ENCODE results near the gene INTS7. TPM values are rescaled to one million over a fixed set of nuclear protein-coding genes. Genes with fewer than 3 reads are reported as not detected.
"Not testable (repeated sequence)": the region's sequence is repeated elsewhere in the genome, so short reads cannot be mapped to it uniquely, and the experiment has no call there.

INTS7 gene
- total and polyA plus RNA-seq, 7 donors: 4.4 to 13.2 (median 6.5) TPM

DNA sequence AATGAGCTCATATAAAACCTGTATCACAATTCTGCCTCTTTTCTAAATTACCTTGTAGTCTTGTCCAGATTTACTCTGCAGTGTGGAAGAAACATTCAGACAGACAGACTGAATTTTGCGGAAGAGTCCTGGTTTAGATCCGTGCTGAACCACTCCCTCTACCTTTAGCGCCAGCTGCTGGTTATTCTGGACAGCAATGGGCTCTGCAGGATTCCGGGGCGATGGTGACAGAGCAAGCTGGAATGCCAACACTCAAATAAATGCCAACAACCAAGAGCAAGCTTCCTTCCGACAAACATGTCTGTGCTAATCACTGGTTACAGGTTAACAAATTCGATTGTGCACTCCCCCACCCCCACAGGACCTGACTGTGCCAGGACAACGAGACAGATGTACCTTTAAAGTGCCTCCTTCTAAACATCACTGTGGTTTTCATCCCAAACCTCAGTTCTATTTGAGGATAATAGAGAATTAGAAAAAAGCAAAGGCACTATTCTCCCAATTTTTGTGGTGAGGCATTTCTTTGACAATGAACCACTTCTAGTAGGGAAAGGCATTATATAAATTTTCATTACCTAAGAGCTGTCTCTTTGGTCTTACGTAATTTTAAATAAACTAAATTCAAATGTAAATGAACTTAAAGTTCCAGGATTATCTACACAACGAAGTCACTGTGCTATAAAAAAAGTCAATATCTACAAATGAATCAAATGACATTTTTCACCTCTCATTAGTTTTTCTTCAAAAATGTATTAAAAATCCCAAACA, 90.4 kb downstream of the INTS7 start:
- Histone ChIP-seq H3K27me3 (no peaks in the 10 kb centered on the region), H3K27ac (no peak overlapping the region), H3K4me3 (no peak overlapping the region), H3K9me3 (no peaks in the 10 kb centered on the region), H3K36me3 (peaks cover 0 to 7% (median 0%) of the 10 kb centered on the region in 4 donors), H3K4me1 (no peaks in the 10 kb centered on the region)
- intact Hi-C loops (cut with DNase I): loop anchor here (10.0 kb wide), 1 partner anchor 260 kb away; no protein-coding TSS in a partner anchor
- 25 to 72% methylated on average over 10 of the region's 10 CpGs for WGBS, 2 donors
- DNase-seq: no peak
- TF ChIP-seq POLR2A (IDR thresholded peaks at IDR 0.05) (no peak), POLR2AphosphoS5 (IDR thresholded peaks at IDR 0.05) (no peak), EP300 (IDR thresholded peaks at IDR 0.05) (no peak)
- TF ChIP-seq, protein P1, sequence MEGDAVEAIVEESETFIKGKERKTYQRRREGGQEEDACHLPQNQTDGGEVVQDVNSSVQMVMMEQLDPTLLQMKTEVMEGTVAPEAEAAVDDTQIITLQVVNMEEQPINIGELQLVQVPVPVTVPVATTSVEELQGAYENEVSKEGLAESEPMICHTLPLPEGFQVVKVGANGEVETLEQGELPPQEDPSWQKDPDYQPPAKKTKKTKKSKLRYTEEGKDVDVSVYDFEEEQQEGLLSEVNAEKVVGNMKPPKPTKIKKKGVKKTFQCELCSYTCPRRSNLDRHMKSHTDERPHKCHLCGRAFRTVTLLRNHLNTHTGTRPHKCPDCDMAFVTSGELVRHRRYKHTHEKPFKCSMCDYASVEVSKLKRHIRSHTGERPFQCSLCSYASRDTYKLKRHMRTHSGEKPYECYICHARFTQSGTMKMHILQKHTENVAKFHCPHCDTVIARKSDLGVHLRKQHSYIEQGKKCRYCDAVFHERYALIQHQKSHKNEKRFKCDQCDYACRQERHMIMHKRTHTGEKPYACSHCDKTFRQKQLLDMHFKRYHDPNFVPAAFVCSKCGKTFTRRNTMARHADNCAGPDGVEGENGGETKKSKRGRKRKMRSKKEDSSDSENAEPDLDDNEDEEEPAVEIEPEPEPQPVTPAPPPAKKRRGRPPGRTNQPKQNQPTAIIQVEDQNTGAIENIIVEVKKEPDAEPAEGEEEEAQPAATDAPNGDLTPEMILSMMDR (IDR thresholded peaks at IDR 0.05): peak in 2 of 4 experiments; percentile 15 to 34

DNA sequence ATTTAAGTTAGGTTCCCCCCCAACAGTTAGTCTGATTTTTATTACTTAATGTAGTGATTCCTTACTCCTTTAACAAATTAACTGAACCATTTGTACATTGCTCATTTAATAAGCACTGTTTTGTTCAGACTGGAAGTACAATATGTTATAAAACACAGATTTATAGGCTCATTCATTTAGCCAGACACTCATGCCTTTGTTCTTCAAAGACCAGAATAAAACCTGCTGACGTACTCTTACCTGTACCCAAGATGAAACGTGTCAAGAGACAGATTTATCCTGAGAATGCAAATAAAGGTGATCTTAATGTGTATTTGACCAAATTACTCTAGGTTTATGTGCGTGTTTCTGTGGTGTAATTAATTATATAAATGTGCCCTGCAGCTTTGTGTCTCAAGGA, 92.8 kb downstream of the INTS7 start:
- Histone ChIP-seq H3K9me3 (no peaks in the 10 kb centered on the region), H3K4me3 (no peak overlapping the region), H3K27ac (no peak overlapping the region), H3K4me1 (peaks cover 0 to 8% (median 2%) of the 10 kb centered on the region in 4 donors), H3K27me3 (no peaks in the 10 kb centered on the region), H3K36me3 (peaks cover 0 to 7% (median 0%) of the 10 kb centered on the region in 4 donors)
- intact Hi-C loops (cut with DNase I): loop anchor here (10.0 kb wide), 1 partner anchor 258 kb away; no protein-coding TSS in a partner anchor
- no peak for TF ChIP-seq POLR2A (IDR thresholded peaks at IDR 0.05)
- no peak for DNase-seq
- WGBS, 2 donors: 22 to 68% methylated on average over 3 of the region's 3 CpGs

DNA sequence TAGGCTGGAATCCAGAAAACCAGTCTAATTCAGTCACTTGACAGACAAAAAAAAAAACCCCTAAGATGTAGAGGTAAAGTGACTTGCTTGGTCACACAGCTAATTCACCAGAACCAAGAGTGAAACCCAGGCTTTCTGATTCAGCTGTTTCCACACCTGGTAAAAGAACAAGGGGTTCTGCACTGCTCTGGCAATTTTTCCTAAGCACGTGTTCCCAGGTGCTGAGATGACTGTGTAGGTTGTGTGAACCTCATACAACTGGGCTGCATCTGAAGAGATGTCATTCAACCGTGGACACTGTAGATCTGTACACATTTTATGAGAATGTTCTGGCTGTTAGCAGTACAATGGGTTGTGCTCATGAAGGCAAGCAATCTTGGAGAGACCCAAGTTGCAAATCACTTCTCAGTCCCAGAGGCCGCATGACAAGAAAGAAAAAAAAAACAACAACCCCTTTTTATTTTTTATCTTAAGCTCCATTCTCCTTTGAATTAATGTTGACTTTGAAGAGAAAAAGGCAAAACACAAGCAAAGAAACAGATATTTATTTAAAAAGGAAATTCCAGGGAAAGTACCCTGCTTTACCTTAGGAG, 95.4 kb downstream of the INTS7 start:
- intact Hi-C loops (cut with DNase I): loop anchor here (10.0 kb wide), 1 partner anchor 255 kb away; no protein-coding TSS in a partner anchor
- Histone ChIP-seq H3K4me1 (peaks cover 0 to 8% (median 2%) of the 10 kb centered on the region in 4 donors), H3K27ac (no peak overlapping the region), H3K4me3 (no peak overlapping the region), H3K9me3 (no peaks in the 10 kb centered on the region), H3K27me3 (no peaks in the 10 kb centered on the region), H3K36me3 (peaks cover 0 to 7% (median 0%) of the 10 kb centered on the region in 4 donors)
- TF ChIP-seq, protein P1 (IDR thresholded peaks at IDR 0.05): no peak
- TF ChIP-seq EP300 (IDR thresholded peaks at IDR 0.05) (no peak), POLR2AphosphoS5 (IDR thresholded peaks at IDR 0.05) (no peak), POLR2A (IDR thresholded peaks at IDR 0.05) (no peak)
- 66 to 75% methylated on average over 3 of the region's 3 CpGs for WGBS, 2 donors
- no peak for DNase-seq

DNA sequence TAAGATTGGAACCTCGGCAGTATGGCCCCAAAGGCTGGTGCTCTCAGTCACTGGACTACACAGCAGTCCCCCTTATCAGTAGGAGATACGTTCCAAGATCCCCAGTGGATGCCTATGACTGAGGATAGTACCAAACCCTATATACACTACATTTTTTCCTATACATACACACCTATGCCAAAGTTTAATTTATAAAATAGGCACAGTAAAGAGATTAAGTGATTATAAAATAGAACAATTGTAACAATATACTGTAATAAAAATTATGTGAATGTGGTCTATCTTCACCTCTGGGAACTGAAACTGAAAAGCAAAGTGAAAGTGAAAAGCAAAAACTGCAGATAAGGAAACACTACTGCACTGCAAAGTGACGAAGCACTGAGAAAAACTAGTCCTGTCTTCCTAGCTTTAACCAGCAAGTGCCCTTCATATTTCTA, 96.8 kb downstream of the INTS7 start:
- H3K36me3 ChIP-seq: peaks cover 0 to 7% (median 0%) of the 10 kb centered on the region in 4 donors
- H3K27ac ChIP-seq: no peak overlapping the region
- TF ChIP-seq, protein P1 (IDR thresholded peaks at IDR 0.05): no peak
- TF ChIP-seq POLR2AphosphoS5 (IDR thresholded peaks at IDR 0.05) (no peak), EP300 (IDR thresholded peaks at IDR 0.05) (no peak), POLR2A (IDR thresholded peaks at IDR 0.05) (no peak)
- intact Hi-C loops (cut with DNase I): no loop called here
- 4 to 23% methylated on average over 3 of the region's 3 CpGs for WGBS, 2 donors
- H3K9me3 ChIP-seq: no peaks in the 10 kb centered on the region
- H3K4me1 ChIP-seq: peaks cover 0 to 8% (median 2%) of the 10 kb centered on the region in 4 donors
- H3K27me3 ChIP-seq: no peaks in the 10 kb centered on the region
- no peak for DNase-seq
- H3K4me3 ChIP-seq: peak overlapping the region; percentile 2 to 29 (median 13)

DNA sequence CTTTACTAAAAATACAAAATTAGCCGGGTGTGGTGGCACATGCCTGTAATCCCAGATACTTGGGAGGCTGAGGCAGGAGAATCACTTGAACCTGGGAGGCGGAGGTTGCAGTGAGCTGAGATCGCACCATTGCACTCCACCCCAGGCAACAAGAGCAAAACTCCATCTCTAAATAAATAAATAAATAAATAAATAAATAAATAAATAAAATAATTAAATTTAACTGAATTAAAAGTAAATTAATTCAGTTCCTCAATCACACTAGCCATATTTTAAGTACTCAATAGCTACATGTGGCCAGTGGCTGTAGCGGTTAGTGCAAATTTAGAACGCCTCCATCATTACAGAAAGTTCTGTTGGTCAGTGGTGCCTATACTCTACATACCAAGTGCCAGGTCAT, 97.9 kb downstream of the INTS7 start:
- H3K27ac ChIP-seq; H3K36me3 ChIP-seq; DNase-seq; H3K4me1 ChIP-seq; intact Hi-C loops (cut with DNase I); H3K4me3 ChIP-seq; H3K27me3 ChIP-seq; H3K9me3 ChIP-seq: not testable (repeated sequence)
- 98 to 99% methylated on average over 5 of the region's 5 CpGs for WGBS, 2 donors

Measured in sigmoid colon (tissue), 7 donors.